ENCODE measurements around the gene PRSS27.
A peak's percentile ranks its signal among the peaks of the same experiment; 100 is the strongest.
"Not testable (repeated sequence)": the region's sequence is repeated elsewhere in the genome, so short reads cannot be mapped to it uniquely, and the experiment has no call there.

The PRSS27 gene

DNA sequence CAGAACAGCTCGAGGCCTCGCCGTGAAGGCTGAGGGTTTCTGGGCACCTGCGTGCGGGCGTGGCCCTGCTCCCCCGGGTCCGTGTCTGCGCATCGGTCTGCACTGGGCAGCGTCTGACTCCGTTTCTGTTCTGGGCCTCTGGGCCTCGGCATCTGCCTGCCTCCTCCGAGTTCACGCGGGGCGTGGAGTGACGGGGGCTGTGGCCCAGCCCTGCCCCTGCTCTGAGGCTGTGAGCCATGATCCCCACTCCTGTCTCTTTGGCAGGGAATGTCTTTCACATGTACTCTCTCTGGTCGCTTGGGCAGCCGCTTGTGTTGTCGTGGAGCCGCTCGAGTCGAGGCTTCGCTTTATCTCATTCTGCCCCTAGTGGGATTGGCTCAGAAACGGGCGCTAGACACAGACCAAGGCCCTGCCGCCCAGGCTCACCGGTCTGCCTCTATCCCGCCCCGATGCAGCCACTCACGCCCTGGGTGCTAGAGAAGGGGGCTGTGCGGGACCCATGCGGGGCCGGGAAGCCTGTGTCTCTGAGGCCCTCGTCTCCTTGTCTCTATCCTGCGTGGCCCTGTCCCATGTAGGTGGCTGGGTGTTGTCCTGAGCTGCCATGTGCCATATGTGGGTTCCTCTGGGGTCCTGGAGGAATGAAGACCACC lies 23.3 kb downstream of the PRSS27 start:
- not testable (repeated sequence) for DNase-seq (ENCODE audit: low read depth in 3 of 3)

- DNase-seq (ENCODE audit: low read depth in 3 of 3) = no peak
Measured at GRCh38 chr16:2692948-2693651, 26.9 kb downstream of the PRSS27 start.

GRCh38 chr16:2692251-2692947 lies 27.6 kb downstream of the PRSS27 start:
- DNase-seq (ENCODE audit: low read depth in 3 of 3) = no peak

DNA sequence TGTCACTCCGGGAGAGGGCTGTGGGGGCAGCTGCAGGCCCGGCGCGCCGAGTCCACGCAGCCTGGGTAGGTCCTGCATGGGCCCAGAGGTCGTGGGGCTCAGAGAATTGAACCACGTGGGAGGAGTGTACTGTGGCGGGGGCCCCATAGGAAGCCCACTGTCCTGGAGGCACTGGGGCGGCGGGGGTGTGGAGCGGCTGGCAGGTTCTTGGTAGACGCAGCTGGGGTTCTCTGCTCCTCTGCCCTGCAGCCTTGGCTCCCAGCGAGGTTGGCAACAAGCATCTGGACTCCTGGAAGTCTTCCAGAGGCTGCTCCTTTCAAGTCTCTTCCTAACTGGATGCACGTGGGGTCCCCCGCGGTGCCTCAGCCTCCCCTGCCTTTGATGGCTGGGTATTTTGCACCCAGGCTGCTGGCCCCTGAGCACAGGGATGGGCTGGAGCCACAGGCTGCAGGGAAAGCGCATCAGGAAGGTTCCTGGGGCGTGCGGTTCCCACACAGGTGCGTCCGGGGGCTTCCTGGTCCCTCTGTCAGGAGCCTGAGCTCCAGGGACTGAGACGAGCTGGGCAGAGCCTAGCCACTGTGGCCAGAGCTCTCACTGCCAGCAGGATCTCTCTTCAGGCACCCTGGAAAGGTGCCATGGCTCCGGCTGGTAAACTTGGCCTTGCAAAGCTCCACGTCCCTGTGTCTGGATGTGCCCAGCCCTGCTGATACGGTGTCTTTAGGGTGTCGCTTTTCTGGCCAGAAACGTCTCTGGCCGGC lies 28.4 kb downstream of the PRSS27 start:
- DNase-seq (ENCODE audit: low read depth in 3 of 3) = no peak

DNA sequence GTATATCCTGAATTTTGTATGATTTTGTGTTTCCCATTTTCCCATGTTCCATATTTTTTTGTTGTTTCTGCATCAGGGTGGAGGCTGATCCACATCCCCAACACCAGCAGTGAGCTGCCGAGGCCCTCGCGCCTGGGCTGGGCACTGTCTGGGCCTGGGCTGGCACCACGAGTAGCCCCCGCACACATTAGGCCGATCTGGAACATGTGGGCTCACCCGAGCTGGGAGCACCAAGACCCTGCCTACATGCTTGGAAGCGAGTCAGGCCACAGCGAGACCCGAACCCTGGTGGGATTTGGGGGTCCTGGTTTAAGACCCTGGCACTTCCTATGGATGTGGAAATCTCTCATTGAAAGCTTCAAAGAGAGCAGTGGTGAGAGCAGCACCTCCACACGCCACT lies 29.2 kb downstream of the PRSS27 start:
- no peak for DNase-seq (ENCODE audit: low read depth in 3 of 3)

- no peak for DNase-seq (ENCODE audit: low read depth in 3 of 3)
Measured at GRCh38 chr16:2689968-2690801, 29.8 kb downstream of the PRSS27 start.

DNA sequence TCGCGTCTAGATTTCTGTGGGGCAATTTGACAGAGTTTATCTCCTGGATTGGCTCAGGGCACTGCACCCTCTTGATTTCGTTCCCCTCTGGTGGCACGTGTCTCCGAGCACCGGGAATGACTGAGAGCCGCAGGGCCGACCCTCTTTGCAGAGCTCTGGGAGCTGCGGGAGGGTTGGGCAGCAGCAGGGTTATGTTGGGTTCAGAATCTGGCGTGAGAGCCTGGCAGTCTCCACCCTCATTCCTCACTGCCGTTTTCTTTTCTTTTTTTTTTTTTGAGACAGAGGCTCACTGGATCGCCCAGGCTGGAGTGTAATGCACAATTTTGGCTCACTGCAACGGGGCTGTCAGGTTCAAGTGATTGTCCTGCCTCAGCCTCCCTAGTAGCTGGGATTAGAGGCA lies 30.6 kb downstream of the PRSS27 start:
- DNase-seq (ENCODE audit: low read depth in 3 of 3) = not testable (repeated sequence)

GRCh38 chr16:2687531-2688308 lies 32.3 kb downstream of the PRSS27 start:
- DNase-seq (ENCODE audit: low read depth in 3 of 3) = no peak

- peak in 1 of 3 donors; percentile 27 for DNase-seq (ENCODE audit: low read depth in 3 of 3)
Measured at GRCh38 chr16:2686912-2687507, 33.0 kb downstream of the PRSS27 start.

GRCh38 chr16:2686075-2686474 lies 33.9 kb downstream of the PRSS27 start:
- not testable (repeated sequence) for DNase-seq (ENCODE audit: low read depth in 3 of 3)

DNA sequence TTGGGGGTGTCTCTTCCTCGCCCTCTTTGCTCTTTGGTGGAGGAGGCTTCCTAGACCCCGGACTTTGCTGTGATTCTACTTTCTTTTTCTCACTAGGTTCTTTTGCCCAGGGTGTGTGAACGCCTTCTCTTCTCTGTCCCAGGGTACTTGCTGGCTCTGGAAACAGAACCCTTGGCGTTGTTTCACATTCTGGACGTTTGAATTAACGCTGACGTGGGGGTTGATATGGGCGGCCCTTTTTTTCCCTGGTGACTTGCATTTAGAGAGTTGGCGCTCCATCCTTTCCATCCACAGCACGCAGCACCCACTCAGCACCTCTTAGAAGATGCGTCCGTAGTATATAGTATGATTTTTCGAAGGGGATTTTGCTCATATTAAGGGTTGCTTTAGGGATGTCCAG lies 37.0 kb downstream of the PRSS27 start:
- not testable (repeated sequence) for DNase-seq (ENCODE audit: low read depth in 3 of 3)

- peak; percentile 95 to 96 (median 96) for DNase-seq (ENCODE audit: low read depth in 3 of 3)
Measured at GRCh38 chr16:2682209-2683021, 37.6 kb downstream of the PRSS27 start, which contains the start of gene KCTD5. Gene KCTD5, plus strand, starts transcription at chr16:2682523. Its CDS starts 26 bp downstream, at chr16:2682549.

- not testable (repeated sequence) for DNase-seq (ENCODE audit: low read depth in 3 of 3)
Measured at GRCh38 chr16:2680360-2680759, 39.7 kb downstream of the PRSS27 start.

- not testable (repeated sequence) for DNase-seq (ENCODE audit: low read depth in 3 of 3)
Measured at GRCh38 chr16:2679902-2680301, 40.1 kb downstream of the PRSS27 start.

- not testable (repeated sequence) for DNase-seq (ENCODE audit: low read depth in 3 of 3)
Measured at GRCh38 chr16:2678206-2678965, 41.6 kb downstream of the PRSS27 start.

- not testable (repeated sequence) for DNase-seq (ENCODE audit: low read depth in 3 of 3)
Measured at GRCh38 chr16:2676937-2677336, 43.1 kb downstream of the PRSS27 start.

DNA sequence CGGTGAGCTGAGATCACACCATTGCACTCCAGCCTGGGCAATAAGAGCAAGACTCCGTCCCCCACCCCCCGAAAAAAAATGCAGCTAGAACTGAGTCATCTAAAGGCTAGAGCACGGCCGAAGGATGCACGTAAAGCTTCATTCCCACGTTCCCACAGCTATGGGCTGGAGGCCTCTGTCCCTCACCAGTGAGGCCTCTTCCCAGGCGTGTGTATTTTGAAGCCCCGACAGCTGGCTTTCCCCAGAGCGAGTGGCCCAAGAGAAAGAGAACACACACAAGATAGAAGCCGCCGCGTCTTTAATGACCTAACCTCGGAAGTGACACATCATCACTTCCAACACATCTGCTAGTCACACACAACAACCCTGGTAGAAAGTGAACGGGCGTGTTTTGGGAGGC lies 44.3 kb downstream of the PRSS27 start:
- DNase-seq (ENCODE audit: low read depth in 3 of 3) = no peak

DNA sequence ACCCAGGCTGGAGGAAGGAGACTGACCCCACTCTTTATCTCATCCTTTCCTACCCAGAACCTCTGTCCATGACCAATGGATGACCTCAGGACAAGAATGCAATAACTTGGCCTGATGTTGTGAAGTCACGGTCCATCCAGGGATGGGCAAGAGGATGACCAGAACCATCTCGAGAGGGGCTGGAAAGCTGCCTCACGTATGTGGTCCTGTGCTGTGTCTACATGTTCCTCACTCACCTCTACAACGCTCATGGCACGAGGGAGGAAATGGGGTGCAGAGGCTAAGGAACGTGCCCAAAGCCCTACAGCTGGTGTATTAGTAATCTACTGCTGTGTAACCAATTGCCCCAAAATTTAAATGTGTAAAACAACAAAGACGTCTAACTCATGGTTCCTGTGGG lies 45.0 kb downstream of the PRSS27 start:
- DNase-seq (ENCODE audit: low read depth in 3 of 3) = no peak
